NOMO-1 treated with DMSO at 0.1 percent for 48 hours (cell line): ENCODE results near the gene ALG1.

Experiments used
- DNase-seq: peaks from one replicate; lab custom pipeline; 2025; ENCODE audit not compliant: unreplicated experiment; lab: John Stamatoyannopoulos, UW

The ALG1 gene, protein sequence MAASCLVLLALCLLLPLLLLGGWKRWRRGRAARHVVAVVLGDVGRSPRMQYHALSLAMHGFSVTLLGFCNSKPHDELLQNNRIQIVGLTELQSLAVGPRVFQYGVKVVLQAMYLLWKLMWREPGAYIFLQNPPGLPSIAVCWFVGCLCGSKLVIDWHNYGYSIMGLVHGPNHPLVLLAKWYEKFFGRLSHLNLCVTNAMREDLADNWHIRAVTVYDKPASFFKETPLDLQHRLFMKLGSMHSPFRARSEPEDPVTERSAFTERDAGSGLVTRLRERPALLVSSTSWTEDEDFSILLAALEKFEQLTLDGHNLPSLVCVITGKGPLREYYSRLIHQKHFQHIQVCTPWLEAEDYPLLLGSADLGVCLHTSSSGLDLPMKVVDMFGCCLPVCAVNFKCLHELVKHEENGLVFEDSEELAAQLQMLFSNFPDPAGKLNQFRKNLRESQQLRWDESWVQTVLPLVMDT

GRCh38 chr16:5071681-5072333, at the start of gene ALG1:
ALG1 (plus strand) TSS chr16:5071843; CDS start chr16:5071850, 7 bp downstream.
- peak; percentile 78 for DNase-seq

GRCh38 chr16:5022521-5022920, 49.1 kb upstream of the ALG1 start:
- DNase-seq, result no peak

DNA sequence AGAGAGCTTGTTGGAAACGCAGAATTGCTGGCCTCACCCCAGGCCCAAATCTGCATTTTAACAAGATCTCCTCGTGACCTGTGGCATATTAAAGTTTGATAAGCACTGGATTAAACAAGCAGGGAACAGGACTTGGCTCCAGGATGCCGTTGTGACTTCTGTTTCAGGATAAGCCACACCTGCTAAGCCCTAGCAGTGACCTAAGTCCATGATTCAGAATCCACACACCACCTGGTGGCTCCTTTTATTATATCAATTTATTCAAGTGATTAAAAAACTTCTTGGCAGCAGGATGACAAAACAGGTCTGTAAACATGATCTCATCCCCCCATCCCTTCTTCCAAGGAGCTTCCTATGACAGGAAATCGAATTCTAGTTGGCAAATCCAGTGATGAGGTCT, 47.0 kb upstream of the ALG1 start:
- no peak for DNase-seq

GRCh38 chr16:5025171-5025632, 46.4 kb upstream of the ALG1 start:
- DNase-seq, result no peak

DNA sequence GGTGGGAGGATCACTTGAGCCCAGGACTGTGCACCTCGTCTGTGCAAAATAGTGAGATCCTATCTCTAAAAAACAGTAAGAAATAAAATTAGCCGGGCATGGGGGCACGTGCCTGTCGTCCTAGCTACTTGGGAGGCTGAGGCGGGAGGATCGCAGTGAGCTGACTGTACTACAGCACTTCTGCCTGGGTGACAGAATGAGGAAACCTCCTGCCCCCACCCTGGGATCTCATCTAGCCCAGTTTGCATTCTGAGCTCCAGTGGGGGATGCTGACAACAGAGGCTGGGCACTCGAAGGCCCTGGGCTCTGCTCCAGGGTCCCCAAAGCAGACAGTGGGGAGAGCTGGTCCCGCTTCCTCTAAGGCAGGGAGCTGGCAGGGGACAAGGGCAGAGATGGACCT, 45.0 kb upstream of the ALG1 start:
- DNase-seq, result no peak

GRCh38 chr16:5027086-5027485, 44.6 kb upstream of the ALG1 start:
- no peak for DNase-seq

DNA sequence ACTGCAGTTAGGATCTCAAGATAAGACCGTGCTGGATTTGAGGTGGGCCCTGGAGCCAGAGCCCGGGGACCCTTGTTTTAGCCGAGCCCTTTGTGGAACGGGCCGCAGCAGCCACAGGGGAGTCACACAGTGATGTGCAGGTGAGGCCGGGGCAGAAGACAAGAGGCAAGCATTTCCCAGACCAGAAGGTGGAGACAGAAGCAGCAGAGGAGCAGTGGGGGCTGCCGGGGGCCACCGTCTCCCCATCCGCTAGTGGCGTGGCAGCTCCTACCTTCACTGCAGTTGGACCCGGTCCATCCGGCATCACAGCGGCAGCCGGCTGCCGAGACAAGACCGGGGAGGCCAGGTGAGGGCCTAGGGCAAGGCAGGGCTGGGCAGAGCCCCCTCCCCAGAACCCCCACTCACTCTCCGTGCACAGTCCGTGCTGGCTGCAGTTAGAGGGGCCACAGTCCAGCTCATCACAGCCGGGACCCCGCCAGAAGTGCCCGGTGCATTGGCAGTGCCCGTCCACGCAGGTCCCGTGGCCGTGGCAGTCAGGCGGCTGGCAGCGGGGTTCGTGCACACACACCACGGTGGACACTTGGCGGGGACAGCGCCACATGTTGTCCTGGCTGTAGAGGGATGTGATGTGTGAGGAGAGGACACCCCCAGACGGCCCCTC, 43.9 kb upstream of the ALG1 start:
- DNase-seq, result no peak

DNA sequence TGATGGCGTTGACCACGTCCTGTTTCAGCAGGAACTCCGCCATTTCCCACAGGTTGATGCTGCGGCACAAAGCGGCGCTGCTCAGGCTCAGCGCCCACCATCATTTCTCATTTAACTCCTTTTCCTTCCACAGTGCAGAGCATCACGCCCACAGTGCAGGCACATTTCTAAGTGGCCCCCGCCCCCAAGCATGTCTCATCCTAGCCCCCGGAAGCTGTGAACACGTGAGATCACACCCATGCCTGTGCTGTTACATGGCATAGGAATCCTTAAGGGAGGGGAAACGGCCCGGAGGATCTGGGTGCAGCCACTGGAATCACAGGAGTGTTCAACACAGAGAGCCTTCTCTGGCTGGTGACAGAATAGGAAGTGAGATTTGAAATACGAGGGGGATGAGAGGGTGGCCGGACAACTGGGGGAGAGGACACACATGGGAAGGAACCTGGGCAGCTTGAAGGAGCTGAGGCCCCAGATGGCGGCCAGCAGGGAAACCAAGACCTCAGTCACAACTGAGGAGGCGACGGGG, 42.6 kb upstream of the ALG1 start:
- no peak for DNase-seq

DNA sequence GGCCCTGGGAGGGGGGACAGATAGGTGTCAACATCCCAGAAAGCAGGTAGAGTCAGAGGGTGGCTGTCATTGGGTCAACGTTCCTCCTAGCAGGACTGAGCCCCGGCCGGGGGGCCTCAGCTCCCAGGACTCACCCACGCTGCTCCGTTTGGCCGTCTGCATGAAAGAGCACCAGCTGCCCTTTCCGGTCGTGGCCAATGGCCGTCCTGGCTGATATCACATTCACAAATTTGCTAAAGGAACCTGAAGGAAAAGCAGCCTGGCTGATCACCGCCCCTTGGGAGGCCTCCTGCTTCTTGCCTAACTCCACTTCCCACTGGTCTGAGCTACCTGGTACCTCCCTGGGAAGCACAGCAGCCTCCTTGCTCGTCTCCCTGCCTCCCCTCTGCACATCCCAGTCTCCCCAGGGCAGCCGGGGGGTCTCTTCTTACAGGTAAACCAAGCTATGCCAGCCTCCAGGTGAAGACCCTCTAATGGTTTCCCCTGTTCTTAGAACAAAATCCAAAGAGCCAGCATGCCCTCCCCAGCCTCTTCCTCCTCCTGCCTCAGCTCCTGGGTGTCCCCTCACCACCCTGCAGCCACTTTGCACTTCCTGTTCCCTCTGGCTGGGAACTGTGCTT, 41.3 kb upstream of the ALG1 start:
- no peak for DNase-seq

- no peak for DNase-seq
Observed at GRCh38 chr16:5031601-5032000, 40.0 kb upstream of the ALG1 start.

DNA sequence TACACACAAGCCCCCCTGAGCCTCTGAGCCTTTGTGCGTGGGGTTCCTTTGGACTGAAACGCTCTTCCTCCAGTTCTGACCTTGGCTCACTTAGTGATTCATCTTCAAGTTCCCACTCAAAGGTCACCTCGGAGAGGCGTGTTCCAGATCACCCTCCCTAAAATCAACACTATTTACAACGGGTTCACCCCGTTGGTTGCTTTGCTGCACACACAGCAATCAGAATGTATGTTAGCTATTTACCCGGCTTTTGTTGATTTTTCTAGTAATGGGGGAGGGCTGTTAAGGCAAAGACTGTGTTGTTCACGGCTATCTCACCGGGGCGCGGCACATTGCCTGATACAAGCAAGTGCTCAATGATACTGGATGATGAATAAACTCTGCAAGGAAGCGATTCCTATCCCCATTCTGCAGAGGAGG, 38.9 kb upstream of the ALG1 start:
- DNase-seq, result no peak

- peak; percentile 64 for DNase-seq
Observed at GRCh38 chr16:5033256-5034166, 38.1 kb upstream of the ALG1 start, which contains the start of gene NAGPA. NAGPA (minus strand) TSS chr16:5033935; CDS start chr16:5033914, 21 bp downstream.

GRCh38 chr16:5034167-5034523, 37.5 kb upstream of the ALG1 start:
- DNase-seq, result no peak

DNA sequence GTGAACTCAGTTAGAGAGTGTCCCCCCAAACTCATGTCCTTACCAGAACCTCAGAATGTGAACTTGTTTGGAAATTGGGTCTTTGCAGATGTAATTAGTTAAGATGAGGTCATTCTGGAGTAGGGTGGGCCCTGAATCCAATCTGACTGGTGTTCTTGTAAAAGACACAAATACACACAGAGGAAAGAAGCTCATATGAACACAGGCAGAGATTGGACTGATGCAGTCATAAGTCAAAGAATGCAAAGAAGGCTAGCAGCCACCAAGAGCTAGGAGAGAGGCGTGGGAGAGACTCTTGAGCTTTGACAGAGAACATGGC, 35.8 kb upstream of the ALG1 start:
- no peak for DNase-seq

DNA sequence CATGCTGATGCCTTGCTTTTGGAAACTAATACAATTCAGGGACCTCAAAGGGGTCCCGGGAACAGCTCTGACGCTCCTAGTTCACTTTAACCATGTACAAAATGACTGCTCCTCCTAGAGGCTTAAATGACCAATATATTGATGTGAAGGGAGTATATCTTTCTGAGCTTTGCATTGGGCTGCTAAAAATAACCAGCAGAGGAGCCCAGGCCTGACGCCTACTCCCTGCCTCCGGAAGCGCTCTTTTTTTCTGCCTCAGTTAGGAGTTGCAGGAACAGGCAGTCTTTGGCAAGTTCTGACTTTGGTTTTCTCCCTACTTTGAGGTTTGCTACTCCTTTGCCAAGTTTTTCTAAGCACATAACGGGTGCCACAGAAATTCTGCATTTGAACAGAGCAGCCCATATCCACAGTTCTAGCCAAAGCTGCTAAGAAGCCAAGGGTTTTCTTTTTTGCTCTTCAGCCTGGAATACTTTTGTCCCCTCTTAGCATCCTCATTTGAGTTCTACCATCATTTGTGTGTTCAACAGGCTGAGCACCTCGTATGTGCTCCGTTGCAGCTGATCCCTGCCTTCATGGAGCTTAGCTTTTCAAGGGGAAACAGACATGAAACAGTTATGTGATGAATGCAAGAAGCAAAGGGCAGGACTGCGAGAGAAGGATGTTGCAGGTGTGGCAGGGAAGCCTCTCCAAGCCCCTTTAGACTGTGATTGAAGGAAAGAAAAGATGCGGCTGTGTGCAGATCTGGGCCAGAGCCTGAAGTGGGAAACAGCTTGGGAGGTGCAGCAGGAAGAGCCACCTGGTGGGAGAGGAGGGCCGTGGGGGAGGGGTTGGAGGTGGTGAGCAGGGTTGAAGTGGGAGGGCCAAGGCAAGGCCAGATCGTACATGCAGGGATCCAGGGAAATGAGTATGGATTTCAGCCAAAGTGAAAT, 35.2 kb upstream of the ALG1 start:
- DNase-seq, result no peak

GRCh38 chr16:5040451-5040850, 31.2 kb upstream of the ALG1 start:
- no peak for DNase-seq

DNA sequence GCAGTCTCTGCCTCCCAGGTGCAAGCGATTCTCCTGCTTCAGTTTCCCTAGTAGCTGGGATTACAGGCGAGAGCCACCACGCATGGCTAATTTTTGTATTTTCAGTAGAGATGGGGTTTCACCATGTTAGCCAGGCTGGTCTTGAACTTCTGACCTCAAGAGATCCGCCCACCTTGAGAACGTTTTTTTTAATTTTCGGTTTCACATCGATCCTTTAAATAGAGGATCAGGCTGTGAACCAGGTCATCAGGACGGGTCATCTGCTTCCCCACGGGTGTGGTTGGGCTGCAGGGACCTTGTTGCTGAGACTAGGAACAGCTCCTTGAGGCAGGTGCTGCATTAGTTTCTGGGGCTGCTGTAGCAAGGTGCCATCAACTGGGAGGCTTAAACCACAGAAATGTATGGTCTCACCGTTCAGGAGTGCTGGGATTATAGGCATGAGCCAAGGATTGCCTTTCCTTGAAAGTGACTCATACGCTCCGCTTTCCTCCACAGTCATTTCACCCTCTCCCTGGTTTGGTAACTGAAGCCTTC, 30.0 kb upstream of the ALG1 start:
- DNase-seq, result no peak

GRCh38 chr16:5042574-5043171, 29.0 kb upstream of the ALG1 start:
- no peak for DNase-seq
